Smooth muscle cell (in vitro differentiated cells): ENCODE results near the gene DAZAP1. TPM values are rescaled to one million over a fixed set of nuclear protein-coding genes. Genes with fewer than 3 reads are reported as not detected.

Experiments used
- DNase-seq: peaks from one replicate; lab custom pipeline; 2025; ENCODE audit not compliant: unreplicated experiment; lab: John Stamatoyannopoulos, UW
- H2AFZ ChIP-seq: fragments of 200-600 bp; sonication (generic); 2 replicates; pipeline ENCODE4 v1.6.0; 2016; ENCODE audit warnings: antibody characterized with exemption, low read depth, mild to moderate bottlenecking
- H3F3A ChIP-seq: fragments of 200-600 bp; sonication (generic); 2 replicates; pipeline ENCODE4 v1.6.0; 2017; ENCODE audit warnings: antibody characterized with exemption, low read depth
- H3K27ac ChIP-seq: fragments of 200-600 bp; sonication (generic); 2 replicates; pipeline ENCODE4 v1.5.1; 2016; ENCODE audit warnings: low read depth, mild to moderate bottlenecking
- H3K27me3 ChIP-seq: fragments of 200-600 bp; sonication (generic); 2 replicates; pipeline ENCODE4 v1.6.1; 2016; ENCODE audit warnings: low read depth, mild to moderate bottlenecking
- H3K36me3 ChIP-seq: fragments of 200-600 bp; sonication (generic); 2 replicates; pipeline ENCODE4 v1.5.1; 2016; ENCODE audit warnings: low read depth
- H3K4me1 ChIP-seq: fragments of 200-600 bp; sonication (generic); 2 replicates; pipeline ENCODE4 v1.5.1; 2016; ENCODE audit warnings: low read depth
- H3K4me2 ChIP-seq: fragments of 200-600 bp; sonication (generic); 2 replicates; pipeline ENCODE4 v1.6.0; 2016; ENCODE audit warnings: mild to moderate bottlenecking
- H3K4me3 ChIP-seq: fragments of 200-600 bp; sonication (generic); 2 replicates; pipeline ENCODE4 v1.5.1; 2016; ENCODE audit warnings: mild to moderate bottlenecking
- H3K79me2 ChIP-seq: fragments of 200-600 bp; sonication (generic); 2 replicates; pipeline ENCODE4 v1.6.0; 2016; ENCODE audit warnings: low read depth, mild to moderate bottlenecking
- H3K9ac ChIP-seq: fragments of 200-600 bp; sonication (generic); 2 replicates; pipeline ENCODE4 v1.6.0; 2016; ENCODE audit warnings: low read depth
- H3K9me3 ChIP-seq: fragments of 200-600 bp; sonication (generic); replicated peaks from 2 replicates; pipeline ENCODE4 v1.5.1; 2016; ENCODE audit warnings: low read depth
- H4K20me1 ChIP-seq: fragments of 200-600 bp; sonication (generic); 2 replicates; pipeline ENCODE4 v1.6.0; 2016; ENCODE audit warnings: low read depth
- WGBS: methylation state at CpG from one replicate; pipeline ENCODE4 v1.1.7; 2016; ENCODE audit warnings: low lambda C conversion rate; 5-methylcytosine and 5-hydroxymethylcytosine counted together
- polyA plus RNA-seq: library from polyadenylated mRNA; unstranded; fragments of >200 nt; fragmentation: Nextera tagmentation; extraction: Ambion mirVana; gene quantifications from 2 replicates; pipeline ENCODE4 v1.2.1, GENCODE V29; 2016
- total RNA-seq: library from RNA; depleted of rRNA; stranded (reverse); fragments of >200 nt; gene quantifications from 2 replicates; pipeline ENCODE4 v1.2.3, GENCODE V29; 2014
- TF ChIP-seq, protein P1 (sequence below): fragments of 200-600 bp; sonication (generic); IDR thresholded peaks from 2 replicates; pipeline ENCODE4 v1.5.1; 2017; ENCODE audit warnings: borderline replicate concordance, mild to moderate bottlenecking, antibody characterized with exemption; ENCODE audit not compliant: insufficient read depth, poor library complexity, severe bottlenecking

Gene DAZAP1
- total and polyA plus RNA-seq, 2 experiments from 2014 or later, result 35.5 to 41.7 TPM

DNA sequence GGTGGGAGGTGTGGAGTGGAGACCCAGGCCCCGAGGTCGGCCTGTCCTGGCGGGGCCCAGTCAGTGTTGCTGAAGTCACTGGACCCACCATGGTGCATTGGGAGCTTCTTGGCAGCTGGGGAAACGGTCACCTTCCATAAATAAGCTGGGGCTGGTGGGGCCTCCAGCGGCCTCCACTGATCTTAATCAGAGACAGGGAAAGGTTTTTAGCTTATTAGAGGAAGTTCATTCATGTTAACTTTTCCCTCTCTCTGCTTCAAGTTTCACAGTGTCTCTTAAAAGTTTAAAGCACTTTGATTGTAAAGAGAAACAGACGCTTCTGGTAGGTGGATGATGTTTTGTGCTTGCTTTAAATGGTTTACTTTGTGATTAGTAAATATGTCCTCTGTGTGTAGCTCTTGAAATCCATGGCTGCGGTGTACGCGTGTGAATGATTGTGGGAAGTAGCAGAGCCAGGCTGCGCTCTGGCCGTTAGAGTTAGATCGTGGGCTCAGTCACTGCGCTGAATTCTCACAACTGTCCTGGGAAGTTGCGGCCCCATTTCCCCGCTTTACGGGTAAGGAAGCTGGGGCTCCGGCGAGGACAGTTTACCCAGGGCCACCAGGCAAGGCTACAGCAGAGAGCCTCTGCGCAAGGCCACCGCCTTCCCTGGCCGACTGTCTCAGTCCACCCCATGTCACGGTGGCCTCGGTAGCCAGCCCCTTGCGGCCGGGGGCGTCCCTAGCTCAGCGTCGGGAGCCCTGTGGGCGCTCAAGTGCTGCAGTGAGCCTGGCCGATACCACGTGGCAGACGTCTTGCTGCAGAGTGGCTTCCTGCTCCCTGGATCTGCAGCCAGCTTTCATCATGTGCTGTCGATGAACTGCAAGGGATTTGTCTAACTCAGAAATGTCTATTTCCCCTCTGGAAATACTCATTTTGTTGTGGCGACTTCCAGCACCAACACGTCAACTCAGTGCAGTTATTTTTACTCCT is 40.2 kb upstream of the DAZAP1 start:
- no peak for DNase-seq
- Histone ChIP-seq H4K20me1 (peaks cover 30% of the 10 kb centered on the region), H3K9ac (no peak overlapping the region), H3K9me3 (no peaks in the 10 kb centered on the region), H3K4me3 (no peak overlapping the region), H3K36me3 (no peaks in the 10 kb centered on the region), H3K27me3 (no peaks in the 10 kb centered on the region), H3K27ac (no peak overlapping the region), H3F3A (no peaks in the 10 kb centered on the region), H2AFZ (no peak overlapping the region), H3K4me2 (no peak overlapping the region), H3K79me2 (peaks cover 16% of the 10 kb centered on the region), H3K4me1 (peaks cover 10% of the 10 kb centered on the region)
- TF ChIP-seq, protein P1, sequence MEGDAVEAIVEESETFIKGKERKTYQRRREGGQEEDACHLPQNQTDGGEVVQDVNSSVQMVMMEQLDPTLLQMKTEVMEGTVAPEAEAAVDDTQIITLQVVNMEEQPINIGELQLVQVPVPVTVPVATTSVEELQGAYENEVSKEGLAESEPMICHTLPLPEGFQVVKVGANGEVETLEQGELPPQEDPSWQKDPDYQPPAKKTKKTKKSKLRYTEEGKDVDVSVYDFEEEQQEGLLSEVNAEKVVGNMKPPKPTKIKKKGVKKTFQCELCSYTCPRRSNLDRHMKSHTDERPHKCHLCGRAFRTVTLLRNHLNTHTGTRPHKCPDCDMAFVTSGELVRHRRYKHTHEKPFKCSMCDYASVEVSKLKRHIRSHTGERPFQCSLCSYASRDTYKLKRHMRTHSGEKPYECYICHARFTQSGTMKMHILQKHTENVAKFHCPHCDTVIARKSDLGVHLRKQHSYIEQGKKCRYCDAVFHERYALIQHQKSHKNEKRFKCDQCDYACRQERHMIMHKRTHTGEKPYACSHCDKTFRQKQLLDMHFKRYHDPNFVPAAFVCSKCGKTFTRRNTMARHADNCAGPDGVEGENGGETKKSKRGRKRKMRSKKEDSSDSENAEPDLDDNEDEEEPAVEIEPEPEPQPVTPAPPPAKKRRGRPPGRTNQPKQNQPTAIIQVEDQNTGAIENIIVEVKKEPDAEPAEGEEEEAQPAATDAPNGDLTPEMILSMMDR, result no peak
- WGBS, result 92% methylated on average over 35 of the region's 35 CpGs

DNA sequence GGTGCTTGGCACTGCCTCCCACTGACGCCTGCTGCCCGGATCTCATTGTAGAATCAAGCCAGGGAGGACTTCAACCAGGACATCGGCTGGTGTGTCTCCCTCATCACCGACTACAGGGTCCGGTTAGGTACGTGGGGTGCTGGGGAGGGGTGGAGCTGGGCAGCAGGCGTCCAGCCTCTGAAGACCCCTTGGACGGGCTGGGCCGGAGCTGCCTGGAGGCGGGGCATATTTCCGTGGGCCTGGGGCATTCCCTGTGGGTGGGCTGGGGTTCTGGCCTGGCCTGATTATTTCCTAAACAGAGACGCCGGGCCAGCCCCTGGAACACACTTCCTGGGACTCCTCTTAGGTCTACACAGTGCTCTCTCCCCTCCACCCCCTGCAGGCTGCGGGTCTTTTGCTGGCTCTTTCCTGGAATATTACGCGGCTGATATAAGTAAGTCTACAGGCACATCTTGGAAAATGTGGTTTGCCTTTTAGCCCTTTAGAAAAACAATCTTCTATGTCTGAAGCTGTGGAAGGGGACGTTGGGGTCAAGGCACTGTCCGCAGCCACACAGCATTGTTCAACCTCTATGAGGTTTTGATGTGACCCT is 38.1 kb upstream of the DAZAP1 start:
- H3F3A ChIP-seq, result peaks cover 7% of the 10 kb centered on the region
- no peak for DNase-seq
- H3K4me3 ChIP-seq, result no peak overlapping the region
- no peak overlapping the region for H2AFZ ChIP-seq
- no peak overlapping the region for H3K4me2 ChIP-seq
- H3K9ac ChIP-seq, result no peak overlapping the region
- H3K9me3 ChIP-seq, result no peaks in the 10 kb centered on the region
- H3K27ac ChIP-seq, result no peak overlapping the region
- no peaks in the 10 kb centered on the region for H3K27me3 ChIP-seq
- over 99% methylated on average over 18 of the region's 18 CpGs for WGBS
- no peaks in the 10 kb centered on the region for H3K79me2 ChIP-seq
- H3K4me1 ChIP-seq, result peaks cover 7% of the 10 kb centered on the region
- peaks cover 19% of the 10 kb centered on the region for H4K20me1 ChIP-seq
- TF ChIP-seq, protein P1, result no peak
- no peaks in the 10 kb centered on the region for H3K36me3 ChIP-seq

DNA sequence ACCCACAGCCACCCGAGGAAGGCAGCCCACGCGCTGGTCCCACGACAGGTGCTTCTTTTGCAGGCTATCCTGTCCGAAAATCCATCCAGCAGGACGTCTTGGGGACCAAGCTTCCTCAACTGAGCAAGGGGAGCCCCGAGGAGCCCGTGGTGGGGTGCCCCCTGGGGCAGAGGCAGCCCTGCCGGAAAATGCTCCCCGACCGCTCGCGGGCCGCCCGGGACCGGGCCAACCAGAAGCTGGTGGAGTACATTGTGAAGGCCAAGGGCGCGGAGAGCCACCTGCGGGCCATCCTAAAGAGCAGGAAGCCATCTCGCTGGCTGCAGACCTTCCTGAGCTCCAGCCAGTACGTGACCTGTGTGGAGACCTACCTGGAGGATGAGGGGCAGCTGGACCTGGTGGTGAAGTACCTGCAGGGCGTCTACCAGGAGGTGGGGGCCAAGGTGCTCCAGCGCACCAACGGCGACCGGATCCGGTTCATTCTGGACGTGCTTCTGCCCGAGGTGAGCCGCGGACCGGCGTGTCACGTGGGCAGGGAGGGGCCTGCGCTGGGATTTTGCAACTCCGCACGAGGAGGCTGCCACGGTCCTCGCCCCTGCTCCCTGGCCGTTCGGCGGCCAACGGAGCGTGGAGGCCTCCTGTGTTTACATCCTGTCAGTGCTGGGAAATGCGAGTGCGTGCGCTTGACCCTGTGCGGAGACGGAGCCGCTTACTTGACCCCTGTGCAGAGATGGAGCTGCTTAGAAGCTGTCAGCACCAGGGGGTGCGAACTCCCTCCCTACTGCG is 36.6 kb upstream of the DAZAP1 start:
- H3K27me3 ChIP-seq, result no peaks in the 10 kb centered on the region
- no peak overlapping the region for H3K4me2 ChIP-seq
- H3K36me3 ChIP-seq, result no peaks in the 10 kb centered on the region
- no peak overlapping the region for H3K4me3 ChIP-seq
- TF ChIP-seq, protein P1, result no peak
- no peak overlapping the region for H3K27ac ChIP-seq
- peaks cover 8% of the 10 kb centered on the region for H4K20me1 ChIP-seq
- H3K9me3 ChIP-seq, result no peaks in the 10 kb centered on the region
- H2AFZ ChIP-seq, result no peak overlapping the region
- H3K9ac ChIP-seq, result no peak overlapping the region
- peaks cover 7% of the 10 kb centered on the region for H3F3A ChIP-seq
- H3K4me1 ChIP-seq, result no peaks in the 10 kb centered on the region
- no peaks in the 10 kb centered on the region for H3K79me2 ChIP-seq
- WGBS, result 98% methylated on average over 43 of the region's 52 CpGs
- no peak for DNase-seq
